ENCODE measurements around the gene DEDD. TPM values are rescaled to one million over a fixed set of nuclear protein-coding genes. Genes with fewer than 3 reads are reported as not detected.

Gene DEDD
- total and polyA plus RNA-seq, 2 of the 4 experiments (the other 2 are of a cell fraction): 40.2 to 47.9 TPM

- peak overlapping the region; percentile 39 for H2AK9ac ChIP-seq (replicated peaks; ENCODE audit: low read depth, low read length, poor library complexity)
- dilution Hi-C loops (cut with HindIII; ENCODE audit: low sequenced_read_pairs, unreplicated experiment) (no loop called here), intact Hi-C loops (cut with micrococcal nuclease) (no loop called here), in situ Hi-C loops (cut with MboI; ENCODE audit: low sequenced_read_pairs) (no loop called here)
- H3K36me3 ChIP-seq (ENCODE audit: control insufficient read depth, insufficient read depth, low read length): peaks cover 55% of the 10 kb centered on the region
- H4K5ac ChIP-seq (ENCODE audit: low read depth, low read length): no peak overlapping the region
- peaks cover 30% of the 10 kb centered on the region for H4K20me1 ChIP-seq (ENCODE audit: insufficient read depth, low read length)
- CTCF ChIA-PET: no interaction called here
- no peak overlapping the region for H2AK5ac ChIP-seq (ENCODE audit: low read depth, low read length)
- H2BK20ac ChIP-seq (ENCODE audit: low read depth, low read length): no peak overlapping the region
- H3K56ac ChIP-seq (ENCODE audit: extremely low read depth, insufficient read depth, low read length): no peak overlapping the region
- H2AFZ ChIP-seq (replicated peaks; ENCODE audit: low read length, poor library complexity): no peak overlapping the region
- no peak overlapping the region for H2BK15ac ChIP-seq (ENCODE audit: low read depth, low read length)
- H3K23ac ChIP-seq (ENCODE audit: low read depth, low read length): no peak overlapping the region
- H3K9me1 ChIP-seq (ENCODE audit: insufficient read depth, low read length): peaks cover 20% of the 10 kb centered on the region
- H3K14ac ChIP-seq (replicated peaks; ENCODE audit: low read depth, low read length): no peak overlapping the region
- no peak overlapping the region for H3K18ac ChIP-seq (ENCODE audit: low read depth, low read length)
- H3K4me2 ChIP-seq (ENCODE audit: low read depth, low read length): no peak overlapping the region
- H2BK5ac ChIP-seq (ENCODE audit: low read depth, low read length, poor library complexity, severe bottlenecking): no peak overlapping the region
- no peaks in the 10 kb centered on the region; the same call in 1 of the 2 replicates for H3K9me3 ChIP-seq (ENCODE audit: control insufficient read depth, insufficient read depth, low read length)
- TF ChIP-seq NFE2L2 (IDR thresholded peaks at IDR 0.05; ENCODE audit: low read depth, low read length): no peak
- no peak for TF ChIP-seq CHD1 (IDR thresholded peaks at IDR 0.05; ENCODE audit: low read depth, low read length)
- no peak for TF ChIP-seq MAFK (IDR thresholded peaks at IDR 0.05; ENCODE audit: low read depth, low read length)
- no peak for TF ChIP-seq POLR2A (IDR thresholded peaks at IDR 0.05; ENCODE audit: low read depth, low read length)
- no peak for TF ChIP-seq MAZ (IDR thresholded peaks at IDR 0.05; ENCODE audit: borderline replicate concordance, low read depth, low read length)
- no peak for TF ChIP-seq SMC3 (IDR thresholded peaks at IDR 0.05; ENCODE audit: low read depth, low read length)
- TF ChIP-seq USF2 (IDR thresholded peaks at IDR 0.05; ENCODE audit: low read depth, low read length): no peak
- no peak for TF ChIP-seq ELK1 (IDR thresholded peaks at IDR 0.05; ENCODE audit: borderline replicate concordance, low read depth, low read length)
- TF ChIP-seq FOS (IDR thresholded peaks at IDR 0.05; ENCODE audit: low read depth, low read length): no peak
- no peak for TF ChIP-seq BHLHE40 (IDR thresholded peaks at IDR 0.05; ENCODE audit: low read depth, low read length)
- no peak for TF ChIP-seq RAD21 (IDR thresholded peaks at IDR 0.05; ENCODE audit: low read length)
- no peak for TF ChIP-seq RCOR1 (IDR thresholded peaks at IDR 0.05; ENCODE audit: insufficient replicate concordance, low read length)
- no peak for TF ChIP-seq CTCF (conservative IDR thresholded peaks at IDR 0.05; ENCODE audit: low read depth, low read length)
- no peak for TF ChIP-seq RFX5 (IDR thresholded peaks at IDR 0.05; ENCODE audit: low read depth, low read length)
- TF ChIP-seq CEBPB (IDR thresholded peaks at IDR 0.05; ENCODE audit: low read depth, low read length): no peak
- TF ChIP-seq MXI1 (IDR thresholded peaks at IDR 0.05; ENCODE audit: borderline replicate concordance, low read depth, low read length): no peak
- no TSS peak for BruUV-seq (replicated peaks)
- peaks cover 38 to 72% of the 10 kb centered on the region in 2 experiments for H3K79me1 ChIP-seq (ENCODE audit: low read depth in 1 of 2, low read length in 2 of 2)
- DNase-seq: no peak
- no peak overlapping the region for H2BK120ac ChIP-seq (ENCODE audit: low read depth, low read length)
- no peak overlapping the region for H4K91ac ChIP-seq (ENCODE audit: insufficient read depth, low read depth, low read length)
- POLR2A ChIA-PET (ENCODE audit: unreplicated experiment): no interaction called here
- no peak for ATAC-seq (ENCODE audit: low read depth)
- H3K27me3 ChIP-seq (ENCODE audit: control insufficient read depth, insufficient read depth, low read length): no peaks in the 10 kb centered on the region
- WGBS, 2 experiments (ENCODE audit: extremely low coverage in 2 of 2, insufficient read length in 1 of 2): 89% methylated on average over 3 of the region's 6 CpGs; no CpG with 5 or more reads in 1 of the 2 experiments
- H3K4me3 ChIP-seq (ENCODE audit: insufficient read depth, low read depth, low read length): no peak overlapping the region
- H3K4ac ChIP-seq (ENCODE audit: low read depth, low read length): no peak overlapping the region
- H4K8ac ChIP-seq (ENCODE audit: low read depth in 2 of 2, low read length in 2 of 2): no peak overlapping the region
- peaks cover 15% of the 10 kb centered on the region for H3K4me1 ChIP-seq (ENCODE audit: control insufficient read depth, insufficient read depth, low read length)
- no peak overlapping the region for H3K9ac ChIP-seq (ENCODE audit: low read depth, low read length)
- no peak overlapping the region for H3K27ac ChIP-seq (ENCODE audit: insufficient read depth, low read length)
Observed at GRCh38 chr1:161122967-161123366, 9.5 kb downstream of the DEDD start.
